Right lobe of liver (tissue), 4 donors: ENCODE measurements around the gene CDH4.

Experiments used
- CTCF ChIP-seq, 4 donors: fragments of 200-600 bp in 3 of 4; fragments of 450-650 bp in 1 of 4; IDR thresholded peaks; one replicate each; pipeline versions ENCODE4 v1.5.1 to v1.8.0; 2016 to 2022; ENCODE audit warnings: antibody characterized with exemption in 4 of 4, mild to moderate bottlenecking in 2 of 4
- POLR2A ChIP-seq: fragments of 450-650 bp; IDR thresholded peaks from one replicate; pipeline ENCODE4 v1.6.1; 2017; ENCODE audit warnings: antibody characterized with exemption, mild to moderate bottlenecking
- donor health status: DM: no; HTN: no; CAD: no.
- donor health status: DM: no; HTN: no; CAD: no.
- donor health status: DM: no; HTN: yes; CAD: no.

- TF ChIP-seq CTCF (IDR thresholded peaks at IDR 0.05) (peak in 1 of 4 donors; percentile 22), POLR2A (no peak)
Observed at GRCh38 chr20:61724376-61724775, 472.3 kb downstream of the CDH4 start.
